ENCODE data around the gene NQO1.

NQO1 gene

GRCh38 chr16:69720822-69721430 lies 5.4 kb downstream of the NQO1 start:
- no peak for DNase-seq (ENCODE audit: low read depth in 1 of 2, low spot score in 1 of 2)
- TF ChIP-seq SPI1 (IDR thresholded peaks at IDR 0.05; ENCODE audit: borderline replicate concordance, low read depth) (no peak), GABPA (IDR thresholded peaks at IDR 0.05; ENCODE audit: low read depth) (no peak)
- Histone ChIP-seq H3K27me3 (ENCODE audit: insufficient read depth, poor library complexity, severe bottlenecking) (no peaks in the 10 kb centered on the region), H3K4me3 (replicated peaks; ENCODE audit: insufficient read depth, low read length) (no peak overlapping the region), H3K27ac (replicated peaks) (no peak overlapping the region)

DNA sequence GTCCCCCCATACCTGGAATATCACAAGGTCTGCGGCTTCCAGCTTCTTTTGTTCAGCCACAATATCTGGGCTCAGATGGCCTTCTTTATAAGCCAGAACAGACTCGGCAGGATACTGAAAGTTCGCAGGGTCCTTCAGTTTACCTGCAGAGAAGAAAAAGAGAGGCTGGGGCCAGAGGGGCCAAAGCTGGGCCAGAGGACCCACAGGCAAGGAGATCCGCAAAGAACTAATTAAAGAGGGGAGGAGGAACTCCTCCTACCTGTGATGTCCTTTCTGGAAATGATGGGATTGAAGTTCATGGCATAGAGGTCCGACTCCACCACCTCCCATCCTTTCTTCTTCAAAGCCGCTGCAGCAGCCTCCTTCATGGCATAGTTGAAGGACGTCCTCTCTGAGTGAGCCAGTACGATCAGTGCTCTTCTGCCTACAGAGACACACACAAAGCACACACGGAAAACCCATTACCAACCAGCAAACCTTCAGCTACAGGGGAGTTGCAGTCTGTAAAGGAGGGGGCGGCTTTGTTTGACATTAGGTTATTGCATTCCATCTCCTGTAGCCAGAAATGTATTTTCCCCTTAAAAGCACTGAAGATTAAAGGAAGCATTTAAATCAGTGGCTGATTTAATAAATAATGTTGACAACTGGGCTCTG lies 8.1 kb downstream of the NQO1 start:
- no peak for DNase-seq (ENCODE audit: low read depth in 1 of 2, low spot score in 1 of 2)
- H3K4me3 ChIP-seq (replicated peaks; ENCODE audit: insufficient read depth, low read length): no peak overlapping the region
- no peak overlapping the region for H3K27ac ChIP-seq (replicated peaks)
- TF ChIP-seq REST (IDR thresholded peaks at IDR 0.05; ENCODE audit: insufficient replicate concordance, low read depth): no peak
- no peak for TF ChIP-seq SPI1 (IDR thresholded peaks at IDR 0.05; ENCODE audit: borderline replicate concordance, low read depth)
- TF ChIP-seq GABPA (IDR thresholded peaks at IDR 0.05; ENCODE audit: low read depth): no peak
- TF ChIP-seq CTCF (IDR thresholded peaks at IDR 0.05; ENCODE audit: insufficient read depth, low read length): no peak
- TF ChIP-seq POLR2AphosphoS5 (IDR thresholded peaks at IDR 0.05; ENCODE audit: low read depth): no peak
- H3K27me3 ChIP-seq (ENCODE audit: insufficient read depth, poor library complexity, severe bottlenecking): no peaks in the 10 kb centered on the region

GRCh38 chr16:69717066-69717465 lies 9.3 kb downstream of the NQO1 start:
- TF ChIP-seq GABPA (IDR thresholded peaks at IDR 0.05; ENCODE audit: low read depth) (no peak), CTCF (IDR thresholded peaks at IDR 0.05; ENCODE audit: insufficient read depth, low read length) (no peak), REST (IDR thresholded peaks at IDR 0.05; ENCODE audit: insufficient replicate concordance, low read depth) (no peak), SPI1 (IDR thresholded peaks at IDR 0.05; ENCODE audit: borderline replicate concordance, low read depth) (no peak), POLR2AphosphoS5 (IDR thresholded peaks at IDR 0.05; ENCODE audit: low read depth) (no peak)

GRCh38 chr16:69712914-69713581 lies 13.3 kb downstream of the NQO1 start:
- Histone ChIP-seq H3K27me3 (ENCODE audit: insufficient read depth, poor library complexity, severe bottlenecking) (no peaks in the 10 kb centered on the region), H3K27ac (replicated peaks) (no peak overlapping the region), H3K4me3 (replicated peaks; ENCODE audit: insufficient read depth, low read length) (no peak overlapping the region)
- DNase-seq (ENCODE audit: low read depth in 1 of 2, low spot score in 1 of 2): no peak
- TF ChIP-seq POLR2AphosphoS5 (IDR thresholded peaks at IDR 0.05; ENCODE audit: low read depth): no peak
- no peak for TF ChIP-seq GABPA (IDR thresholded peaks at IDR 0.05; ENCODE audit: low read depth)
- TF ChIP-seq REST (IDR thresholded peaks at IDR 0.05; ENCODE audit: insufficient replicate concordance, low read depth): no peak
- TF ChIP-seq CTCF (IDR thresholded peaks at IDR 0.05; ENCODE audit: insufficient read depth, low read length): no peak
- no peak for TF ChIP-seq SPI1 (IDR thresholded peaks at IDR 0.05; ENCODE audit: borderline replicate concordance, low read depth)

More at GRCh38 chr16:69717066-69717465, 9.3 kb downstream of the NQO1 start:
- Histone ChIP-seq H3K27ac (replicated peaks) (no peak overlapping the region), H3K4me3 (replicated peaks; ENCODE audit: insufficient read depth, low read length) (no peak overlapping the region), H3K27me3 (ENCODE audit: insufficient read depth, poor library complexity, severe bottlenecking) (no peaks in the 10 kb centered on the region)
- DNase-seq (ENCODE audit: low read depth in 1 of 2, low spot score in 1 of 2): no peak
